Measurements from ENCODE around the gene FUT2.
A peak's percentile ranks its signal among the peaks of the same experiment; 100 is the strongest.

Gene FUT2

DNA sequence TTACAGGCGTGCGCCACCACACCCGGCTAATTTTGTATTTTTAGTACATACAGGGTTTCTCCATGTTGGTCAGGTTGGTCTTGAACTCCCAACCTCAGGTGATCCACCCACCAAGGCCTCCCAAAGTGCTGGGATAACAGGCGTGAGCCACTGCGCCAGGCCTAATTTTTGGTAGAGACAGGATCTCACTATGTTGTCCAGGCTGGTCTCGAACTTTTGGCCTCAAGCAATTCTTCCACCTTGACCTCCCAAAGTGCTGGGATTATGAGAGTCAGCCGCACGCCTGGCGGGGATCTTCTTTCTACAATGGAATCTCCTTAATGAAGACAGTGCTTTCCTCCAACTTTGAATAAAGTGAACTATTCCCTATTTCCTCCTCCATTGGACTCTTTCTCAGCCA, 38.9 kb downstream of the FUT2 start:
- no peak for DNase-seq

DNA sequence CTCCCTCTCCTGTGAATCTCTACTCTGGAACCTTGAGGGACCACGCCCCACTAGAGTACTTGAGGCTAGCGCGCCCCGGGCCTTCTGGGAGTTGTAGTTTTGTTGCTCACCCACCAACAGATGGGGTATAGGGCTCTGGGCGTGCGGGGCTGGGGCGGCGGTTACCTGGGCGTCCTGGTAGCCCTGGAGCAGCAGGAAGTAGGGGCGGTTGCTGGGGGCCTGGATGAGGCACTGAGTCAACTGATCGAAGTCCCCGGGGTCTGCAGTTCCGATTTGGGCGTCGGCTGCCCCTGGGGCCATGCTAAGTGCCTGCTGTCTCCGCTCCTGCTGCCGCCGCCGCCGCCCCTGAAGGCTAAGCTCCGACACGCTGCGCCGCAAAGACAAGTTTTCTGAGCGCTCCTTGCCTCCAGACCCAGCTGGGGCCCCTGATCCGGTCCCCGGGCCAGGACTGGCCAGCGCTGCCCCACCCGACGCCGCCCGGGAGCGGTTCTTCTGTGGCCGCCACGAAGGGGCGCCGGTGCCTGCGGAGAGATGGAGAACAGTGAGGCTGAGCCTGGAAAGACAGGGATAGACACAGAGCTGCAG, 39.4 kb downstream of the FUT2 start:
- DNase-seq = no peak

DNA sequence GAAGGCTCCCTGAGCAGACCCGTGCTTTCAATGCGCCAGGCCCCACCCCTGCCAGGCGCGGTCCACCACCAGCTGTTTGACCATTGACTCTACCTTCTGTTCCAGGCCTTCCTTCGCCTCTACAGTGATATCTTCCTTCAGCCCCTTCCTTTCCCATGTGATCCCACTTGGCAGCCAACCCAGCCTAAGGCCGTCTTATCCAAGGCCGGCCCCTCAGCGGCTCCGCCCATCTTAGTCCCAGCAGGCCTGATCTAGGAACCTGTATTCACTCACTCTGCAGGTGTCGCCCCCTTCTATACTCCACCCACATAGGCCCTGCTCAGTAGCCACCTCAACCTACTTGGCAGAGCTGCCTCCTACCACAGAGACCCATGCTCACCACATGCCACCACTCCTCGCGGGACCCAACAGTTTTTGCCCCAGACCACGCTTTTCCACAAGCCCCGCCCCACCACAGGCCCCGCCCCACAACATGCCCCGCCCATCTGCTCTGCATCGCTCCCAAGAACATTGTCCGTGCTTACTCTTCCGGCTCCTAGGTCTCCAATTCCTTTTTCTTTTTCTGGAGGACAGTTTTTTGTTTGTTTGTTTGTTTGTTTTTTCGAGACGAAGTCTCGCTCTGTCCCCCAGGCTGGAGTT, 41.7 kb downstream of the FUT2 start:
- no peak for DNase-seq

DNA sequence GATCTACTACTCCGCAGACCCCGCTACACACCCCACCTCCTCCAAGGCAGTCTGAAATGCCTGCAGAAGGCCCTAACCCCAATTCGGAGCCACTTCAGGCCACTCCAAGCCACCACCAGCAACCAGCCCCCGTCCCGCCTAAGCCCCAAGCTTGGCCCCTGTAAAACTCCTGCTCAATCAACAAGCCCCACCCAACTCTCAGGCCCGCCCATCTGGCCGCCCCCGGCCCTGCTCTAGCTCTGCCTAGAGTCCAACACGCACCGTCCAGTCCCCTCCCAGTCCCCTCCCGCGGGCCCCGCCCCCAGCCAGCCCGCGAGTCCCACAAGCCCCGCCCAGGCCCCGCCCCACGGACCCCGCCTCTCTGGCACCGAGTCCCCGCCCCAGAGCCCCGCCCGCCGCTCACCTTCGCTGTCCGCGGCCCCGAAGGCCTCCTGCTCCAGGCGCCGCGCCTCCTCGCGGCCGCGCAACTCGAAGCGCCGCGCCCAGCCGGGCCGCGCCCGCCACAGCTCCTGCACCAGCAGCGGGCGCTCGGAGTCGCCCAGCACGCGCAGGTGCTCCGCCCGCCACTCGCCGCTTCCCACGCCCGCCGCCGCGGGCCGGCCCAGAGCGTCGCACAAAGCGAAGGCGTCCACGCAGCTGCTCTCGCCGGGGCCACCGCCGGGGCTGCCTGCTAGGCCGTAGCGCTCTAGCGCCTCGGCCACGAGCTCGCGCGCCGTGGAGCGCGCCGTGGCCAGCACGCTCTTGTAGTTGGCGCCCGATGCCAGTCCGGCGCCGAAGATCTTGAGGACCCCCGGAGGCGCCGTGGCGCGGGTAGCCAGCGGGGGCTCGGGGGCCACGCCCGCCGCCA, 43.0 kb downstream of the FUT2 start:
- DNase-seq = peak; percentile 90

DNA sequence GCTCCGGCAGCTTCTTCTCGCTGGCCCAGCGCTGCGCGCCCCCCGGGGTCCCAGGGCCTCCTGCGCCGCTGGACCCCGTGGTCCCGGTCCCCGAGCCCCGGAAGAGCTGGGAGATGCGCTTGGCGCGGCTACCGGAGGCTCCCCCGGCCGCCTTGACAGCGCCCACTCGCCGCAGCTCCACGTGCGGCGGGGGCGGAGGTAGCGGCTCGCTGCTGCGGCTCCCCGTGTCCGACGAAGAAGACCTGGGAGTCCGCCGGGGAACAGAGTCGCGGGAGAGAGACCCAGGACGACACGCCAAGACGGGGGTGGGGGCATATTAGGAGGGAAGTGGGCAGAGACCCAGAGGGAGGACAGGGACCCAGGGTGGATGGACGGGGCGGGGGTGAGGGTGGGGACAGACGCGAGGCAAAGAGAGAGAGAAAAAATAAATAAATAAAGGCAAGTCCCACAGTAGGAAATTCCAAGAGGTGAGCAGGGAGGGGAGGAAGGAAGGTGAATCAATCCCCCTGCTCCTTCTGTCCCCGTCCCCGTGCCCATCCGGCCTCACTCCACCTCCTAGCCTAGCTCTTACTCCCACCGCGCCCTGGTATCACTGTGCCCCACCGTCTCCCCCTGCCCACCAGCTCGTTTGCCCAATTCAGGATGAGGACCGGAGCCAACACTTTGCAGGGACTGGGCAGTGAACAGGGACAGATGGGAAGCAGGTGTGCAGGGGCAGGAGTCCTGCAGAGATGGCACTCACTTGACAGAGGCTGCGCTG, 43.8 kb downstream of the FUT2 start:
- DNase-seq = peak; percentile 12

DNA sequence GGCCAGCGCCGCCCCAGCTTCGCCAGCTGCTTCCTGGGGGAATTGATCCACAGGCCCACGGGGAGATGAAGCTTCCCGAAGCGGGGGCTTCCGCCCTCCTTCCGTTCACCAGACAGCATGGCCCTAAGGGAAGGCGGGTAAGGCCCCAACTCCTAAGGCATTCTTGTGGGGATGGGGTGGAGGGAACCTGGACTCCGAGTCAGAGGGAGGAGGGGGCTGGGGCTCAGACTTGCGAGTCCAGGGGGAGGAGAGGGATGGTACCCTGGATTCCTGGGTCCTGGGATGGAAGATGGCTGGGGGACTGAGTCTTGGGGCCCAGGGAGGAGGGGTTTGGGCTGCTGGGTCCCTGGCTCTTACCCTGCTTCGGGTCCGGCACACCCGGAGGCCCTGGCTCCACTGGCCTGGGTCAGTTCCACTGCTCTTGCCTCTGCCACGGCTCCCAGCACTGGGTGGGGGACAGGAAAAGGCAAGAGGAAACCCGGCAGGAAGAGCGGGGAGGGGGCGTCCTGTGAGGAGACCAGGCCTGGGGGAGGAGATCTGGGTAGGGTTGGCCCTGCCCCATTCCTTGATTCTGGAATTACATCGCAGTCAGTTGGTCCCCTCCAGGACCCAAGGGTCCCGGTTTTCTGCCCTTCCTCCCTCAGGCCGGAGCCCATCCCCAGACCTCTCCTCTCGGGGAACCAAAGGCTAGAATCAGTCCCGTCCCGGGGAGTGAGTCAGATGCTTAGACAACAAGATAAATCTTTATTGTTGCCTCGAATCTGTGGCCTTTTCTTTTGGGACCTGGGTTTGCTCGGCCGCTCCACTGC, 44.6 kb downstream of the FUT2 start, which contains the start of gene RASIP1:
Gene RASIP1, minus strand, starts transcription at position 447 of the 809 bp plus-strand sequence. Its CDS starts 328 bp downstream, at position 119.
- DNase-seq = no peak

DNA sequence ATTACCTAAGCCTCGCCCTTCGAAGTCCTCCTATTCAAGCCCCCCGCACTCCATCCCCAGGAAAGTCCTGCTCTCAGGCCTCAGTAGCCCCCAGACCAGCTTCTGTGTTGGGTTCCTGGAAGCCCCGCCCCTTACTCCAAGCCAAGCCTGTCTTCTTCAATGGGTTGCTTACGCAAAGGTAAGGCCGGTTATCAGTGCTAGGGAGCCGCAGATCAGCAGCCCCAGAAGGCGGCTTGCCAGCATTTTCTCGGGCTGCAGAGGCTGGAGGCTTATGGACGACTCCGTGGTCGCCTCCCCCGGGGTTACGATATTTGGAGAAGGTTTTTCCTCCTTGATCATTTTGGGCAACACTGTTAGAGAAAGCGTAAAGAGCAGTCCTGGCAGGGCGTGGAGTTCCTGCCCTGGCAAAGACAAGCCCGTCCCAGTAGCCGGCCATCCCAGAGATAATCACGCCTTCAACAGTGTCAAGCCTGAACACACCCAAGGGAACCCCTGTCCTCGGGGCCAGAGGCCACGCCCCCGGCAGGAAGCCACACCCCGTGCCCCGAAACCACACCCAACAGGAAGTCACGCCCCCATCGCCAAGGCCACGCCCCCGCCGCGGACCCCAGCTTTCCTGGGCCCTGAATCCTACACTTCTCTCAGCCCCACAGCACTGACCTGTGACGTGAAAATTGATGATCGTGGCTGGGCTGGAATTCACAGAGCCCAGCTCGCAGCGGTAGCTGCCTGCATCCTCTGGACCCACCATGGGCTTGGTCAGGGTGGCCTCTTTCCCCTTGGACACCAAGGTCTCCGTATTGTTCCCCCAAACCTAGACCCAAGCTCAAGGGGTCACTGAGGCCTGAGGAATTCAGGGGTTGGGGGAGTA, 45.6 kb downstream of the FUT2 start:
- no peak for DNase-seq

DNA sequence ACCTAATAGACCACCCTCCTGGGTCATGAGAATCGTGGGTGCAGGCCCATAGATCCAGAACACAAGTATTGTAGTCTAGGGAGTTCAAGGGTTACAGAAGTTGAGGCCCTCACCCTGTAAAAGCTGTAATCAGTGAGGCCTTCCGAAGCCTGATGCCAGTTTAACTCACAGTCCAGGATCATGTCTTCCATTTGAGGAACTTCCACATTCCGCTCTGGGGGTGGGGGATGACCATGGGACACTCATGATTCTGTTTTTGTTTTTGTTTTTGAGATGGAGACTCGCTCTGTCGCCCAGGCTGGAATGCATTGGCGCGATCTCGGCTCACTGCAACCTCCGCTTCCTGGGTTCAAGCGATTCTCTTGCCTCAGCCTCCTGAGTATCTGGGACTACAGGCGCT, 46.3 kb downstream of the FUT2 start:
- no peak for DNase-seq

DNA sequence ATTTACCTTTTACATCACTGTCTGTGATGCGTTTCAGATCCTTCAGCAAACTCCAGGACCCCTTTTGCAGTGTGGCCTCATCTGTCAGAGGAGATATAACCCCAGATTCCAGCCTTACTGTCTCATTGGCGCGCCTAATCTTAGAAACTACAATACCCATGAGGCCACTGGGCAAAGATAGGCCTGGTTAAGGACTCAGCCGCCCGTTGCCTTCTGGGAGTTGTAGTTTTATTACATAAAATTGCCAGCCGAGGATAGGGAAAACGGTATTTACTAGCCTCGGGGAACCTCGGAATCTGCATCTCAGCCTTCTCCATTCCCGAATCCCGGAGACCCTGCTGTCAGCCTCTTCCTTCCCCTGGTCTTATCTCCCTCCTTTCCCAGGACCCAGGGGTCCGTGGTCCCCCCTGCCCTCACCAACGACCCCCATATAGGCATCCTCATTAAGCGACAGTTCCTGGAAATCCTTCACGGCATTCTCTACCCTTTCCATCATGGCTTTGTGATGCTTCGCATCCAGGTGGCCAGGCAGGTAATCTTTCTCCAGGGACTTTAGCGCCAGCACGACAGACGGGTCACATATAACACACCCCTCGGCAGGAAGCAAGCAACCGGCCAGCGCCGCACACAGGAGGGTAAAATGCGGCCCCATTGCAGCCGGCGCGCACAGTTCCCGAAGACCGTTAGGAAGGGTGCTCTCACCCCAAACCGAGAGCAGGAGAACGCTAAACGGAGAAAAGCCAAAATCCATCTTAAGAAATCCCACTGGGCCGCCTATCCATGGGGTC, 49.6 kb downstream of the FUT2 start:
- peak; percentile 18 for DNase-seq

DNA sequence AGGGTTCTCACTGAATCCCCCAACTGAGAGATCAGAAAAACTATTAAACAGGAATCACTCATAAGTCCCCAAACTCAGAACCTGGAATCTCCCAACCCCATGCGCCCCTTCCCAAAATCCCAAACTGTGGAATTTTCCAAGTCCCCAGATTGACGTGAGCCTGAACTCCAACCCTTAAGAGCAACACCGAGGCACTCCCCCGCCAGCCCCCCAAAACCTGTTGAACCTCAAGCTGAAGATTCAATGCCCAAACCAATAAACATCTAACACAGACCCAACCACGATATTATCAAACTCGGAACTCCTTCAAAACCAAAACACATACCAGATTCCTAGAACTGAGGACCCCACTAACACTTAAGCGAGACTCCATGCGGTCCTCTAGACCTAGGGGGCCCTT, 50.3 kb downstream of the FUT2 start:
- no peak for DNase-seq

DNA sequence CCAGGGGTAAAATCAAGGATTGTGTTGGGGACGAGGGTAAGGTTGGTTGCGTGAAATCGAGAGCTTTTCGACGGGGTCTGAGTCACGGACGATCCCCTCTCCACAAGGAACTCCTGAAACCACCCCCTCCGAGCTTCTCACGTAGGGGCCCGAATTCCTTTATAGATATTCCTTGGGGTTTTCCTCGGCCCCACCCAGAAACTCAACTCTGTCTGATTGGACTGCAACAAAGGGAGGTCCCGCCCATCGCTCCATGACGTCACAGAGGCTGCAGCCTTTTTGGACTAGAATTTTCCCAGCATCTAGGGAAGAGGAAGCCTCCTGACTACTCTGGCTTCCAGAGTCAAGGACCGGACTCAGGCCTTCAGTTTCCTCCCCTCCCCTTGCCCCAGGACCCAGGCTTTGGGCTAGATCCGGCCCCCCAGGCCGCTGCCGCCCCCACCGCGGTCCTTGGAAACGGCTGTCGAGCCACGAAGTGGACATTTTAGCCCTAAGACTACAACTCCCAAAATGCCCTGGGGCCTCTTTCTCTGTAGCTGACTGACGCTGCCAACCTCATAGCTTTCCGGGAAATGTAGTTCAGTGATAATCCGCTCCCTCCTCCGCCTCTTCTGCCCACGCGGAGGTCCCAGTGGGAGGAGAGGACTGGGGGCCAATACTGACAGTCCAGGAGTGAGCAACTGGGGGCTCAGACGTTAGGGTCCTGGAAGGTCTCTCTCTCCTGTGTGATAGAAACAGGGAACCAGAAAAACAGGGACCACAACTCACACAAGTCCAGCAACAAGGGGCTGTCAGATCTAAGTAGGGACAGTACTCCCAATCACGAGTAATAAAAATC, 51.2 kb downstream of the FUT2 start, which contains the start of gene IZUMO1:
Gene IZUMO1, minus strand, starts transcription at position 172 of the 838 bp plus-strand sequence. CDS start 1,050 bp downstream, outside the sequence.
- DNase-seq = no peak

DNA sequence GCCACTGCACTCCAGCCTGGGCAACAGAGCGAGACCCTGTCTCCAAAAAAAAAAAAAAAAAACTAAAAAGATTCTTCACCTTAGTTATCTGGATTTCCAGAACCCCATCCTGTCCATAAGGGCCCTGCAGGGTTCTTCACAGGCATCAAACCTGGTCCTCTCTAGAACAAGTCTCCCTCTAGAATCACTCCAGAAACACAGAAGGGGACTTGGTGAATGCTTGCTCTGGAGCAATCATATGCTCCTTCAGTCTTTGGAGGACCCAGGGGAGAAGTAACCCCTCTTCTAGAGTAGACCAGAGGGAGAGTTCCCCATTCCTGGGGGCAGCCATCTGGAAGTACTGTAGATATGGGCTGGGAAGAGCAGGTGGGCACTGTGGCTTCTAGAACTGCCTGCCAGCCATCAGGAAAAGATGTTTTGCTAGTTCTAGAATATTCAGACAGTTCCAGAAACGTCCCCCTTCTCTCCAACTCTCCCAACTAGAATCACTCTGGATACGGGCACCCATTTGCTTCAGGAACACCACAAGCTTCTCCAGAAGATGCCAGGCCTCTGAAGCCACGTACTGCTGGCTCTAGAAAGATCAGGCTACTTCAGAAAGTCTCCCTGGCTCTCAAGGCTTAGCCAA, 53.9 kb downstream of the FUT2 start:
- DNase-seq = no peak

DNA sequence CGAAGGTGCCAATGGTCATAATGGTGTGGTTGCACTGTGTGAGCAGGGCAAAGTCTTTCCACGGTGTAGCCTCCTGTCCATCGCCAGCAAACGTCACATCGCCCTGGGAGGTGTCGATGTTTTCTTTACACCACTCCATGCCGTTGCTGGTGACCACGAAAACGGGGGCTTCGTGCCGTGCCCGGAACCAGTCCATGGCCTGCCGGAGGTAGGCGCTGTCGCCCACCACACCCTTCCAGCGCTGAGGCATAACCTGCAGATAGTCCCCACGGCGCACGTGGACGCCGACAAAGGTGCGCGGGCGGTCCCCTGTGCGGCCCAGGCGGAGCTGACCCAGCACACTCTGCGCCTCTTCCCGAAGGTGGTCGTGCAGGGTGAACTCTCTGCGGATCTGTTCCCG, 54.6 kb downstream of the FUT2 start:
- no peak for DNase-seq

DNA sequence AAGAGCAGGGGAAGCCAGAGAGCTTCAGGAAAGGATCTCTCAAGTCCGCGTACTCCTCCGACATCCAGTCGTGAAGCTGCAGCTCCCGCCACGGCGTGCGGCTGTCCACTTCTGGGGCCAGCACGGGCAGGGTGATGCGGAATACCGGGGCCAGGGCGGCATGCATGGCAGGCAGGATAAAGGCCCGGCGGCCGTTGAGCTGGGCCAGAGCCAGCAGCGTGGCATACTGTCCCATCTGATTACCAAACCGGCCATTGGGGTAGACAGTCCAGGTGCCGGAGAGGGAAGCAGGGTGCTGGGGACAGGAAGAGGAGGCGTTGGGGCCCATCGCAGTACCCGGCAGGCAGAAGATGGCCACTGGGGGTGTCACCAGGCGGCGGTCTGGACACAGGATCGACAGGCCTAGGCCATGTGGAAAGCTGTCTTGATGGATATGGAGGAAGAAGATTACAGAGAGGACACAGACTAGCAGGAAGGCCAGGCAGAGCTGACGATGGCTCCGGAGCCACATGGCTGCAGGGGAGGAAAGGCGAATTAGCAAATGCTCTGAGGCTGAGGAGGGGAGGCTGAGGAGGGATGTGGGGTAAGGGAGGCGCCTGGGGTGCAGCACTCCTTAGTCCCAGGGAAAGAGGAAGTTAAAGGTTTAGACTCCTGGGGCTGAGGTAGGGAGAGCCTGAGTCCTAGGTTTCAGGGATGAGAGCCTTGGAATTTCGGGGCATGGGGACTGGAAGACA, 55.2 kb downstream of the FUT2 start:
- no peak for DNase-seq

DNA sequence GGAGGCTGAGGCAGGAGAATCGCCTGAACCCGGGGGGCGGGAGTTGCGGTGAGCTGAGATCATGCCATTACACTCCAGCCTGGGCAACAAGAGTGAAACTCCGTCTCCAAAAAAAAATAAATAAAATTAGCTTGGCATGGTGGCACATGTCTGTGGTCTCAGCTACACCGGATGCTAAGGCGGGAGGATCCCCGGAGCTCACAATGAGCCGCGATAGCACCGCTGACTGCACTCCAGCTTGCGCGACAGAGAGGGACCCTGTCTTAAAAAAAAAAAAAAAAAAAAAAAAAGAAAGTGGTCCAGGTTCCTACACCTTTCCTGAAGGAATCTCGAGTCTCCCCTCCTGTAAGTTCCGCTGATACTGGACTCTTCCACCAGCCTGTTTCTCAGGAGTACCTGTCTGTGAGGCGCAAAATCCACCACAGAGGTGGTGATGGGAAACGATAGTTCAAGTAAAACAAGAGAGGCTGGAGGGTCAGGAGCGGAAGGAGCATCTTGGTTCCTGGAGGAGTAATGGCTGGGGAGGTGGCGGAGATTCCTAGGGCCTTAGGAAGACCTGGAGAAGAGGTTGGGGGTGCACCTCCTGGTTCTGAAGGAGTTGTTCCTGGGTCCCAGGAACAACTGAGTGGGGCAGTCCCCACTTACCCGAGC, 56.2 kb downstream of the FUT2 start:
- DNase-seq = no peak

DNA sequence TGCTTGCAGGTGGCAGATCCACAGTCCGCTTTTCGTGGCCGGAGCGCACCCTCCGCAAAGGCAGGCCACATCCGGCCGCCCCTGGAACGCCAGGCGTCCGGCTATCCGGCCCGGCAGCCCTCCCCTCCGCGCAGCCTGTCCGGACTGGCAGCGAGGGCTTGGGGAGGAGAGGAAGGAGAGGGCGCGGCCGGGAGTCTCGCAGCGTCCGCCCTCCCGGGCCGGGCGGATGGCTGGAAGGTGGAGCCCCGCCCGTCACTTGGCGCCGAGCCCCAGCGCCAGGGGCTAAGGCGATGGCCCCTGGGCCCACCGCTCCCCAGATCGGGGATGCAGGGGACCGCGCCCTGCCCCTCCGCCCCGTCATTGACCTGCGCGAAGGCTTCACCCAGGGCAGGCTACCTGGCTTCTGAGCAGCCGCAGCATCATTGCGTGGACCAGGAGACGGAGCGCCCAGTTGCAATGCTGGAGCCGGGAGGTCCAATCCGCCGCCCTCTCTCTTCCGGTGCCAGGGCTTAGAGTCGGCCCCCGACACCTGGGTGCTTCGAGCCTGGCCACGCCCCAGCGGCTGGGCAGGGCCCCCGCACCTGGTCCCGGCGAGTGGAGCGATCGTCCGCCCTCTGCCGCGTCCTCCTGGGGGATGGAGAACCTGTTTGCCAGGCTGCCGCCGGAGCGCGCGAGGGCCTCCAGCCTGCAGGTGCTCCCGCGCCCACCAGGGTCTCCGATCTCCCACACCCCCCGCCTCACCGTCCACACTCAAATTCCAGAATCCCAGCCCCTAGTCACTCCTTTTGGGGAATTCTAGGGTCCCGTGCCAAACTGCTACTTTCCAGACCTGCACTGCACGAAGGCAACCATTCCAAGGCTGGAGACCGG, 57.0 kb downstream of the FUT2 start, which contains the start of gene FUT1:
Gene FUT1, minus strand, starts transcription at position 146 of the 870 bp plus-strand sequence. CDS start 1,360 bp downstream, outside the sequence.
- DNase-seq = no peak

Data from NCI-H446 treated with DMSO at 0.1 percent for 48 hours (cell line).